Astrocyte (in vitro differentiated cells and primary cell): ENCODE results near the gene TTC1. TPM values are rescaled to one million over a fixed set of nuclear protein-coding genes. Genes with fewer than 3 reads are reported as not detected.

ENCODE experiments used
- DNase-seq: peaks from one replicate; pipeline ENCODE4 v3.0.0-alpha.2; 2010; ENCODE audit warnings: low read depth
- FAIRE-seq: peaks from 2 replicates; lab custom pipeline; 2011; peaks lifted over from hg19 to GRCh38; lab: Jason Lieb, UNC
- H2AFZ ChIP-seq: 2 replicates; pipeline ENCODE4 v1.6.0; 2012; ENCODE audit warnings: low read depth, low read length, inconsistent platforms
- H3K27ac ChIP-seq: 2 replicates; pipeline ENCODE4 v1.5.1; 2011; ENCODE audit warnings: low read depth, low read length, inconsistent platforms
- H3K27me3 ChIP-seq: 2 replicates; pipeline ENCODE4 v1.6.0; 2011; ENCODE audit warnings: low read length, inconsistent platforms; ENCODE audit not compliant: insufficient read depth
- H3K36me3 ChIP-seq: 2 replicates; pipeline ENCODE4 v1.5.1; 2011; ENCODE audit warnings: low read length, inconsistent platforms; ENCODE audit not compliant: insufficient read depth
- H3K4me1 ChIP-seq: 2 replicates; pipeline ENCODE4 v1.5.1; 2011; ENCODE audit warnings: low read length, inconsistent platforms; ENCODE audit not compliant: insufficient read depth
- H3K4me2 ChIP-seq: 2 replicates; pipeline ENCODE4 v1.6.0; 2012; ENCODE audit warnings: low read length, inconsistent platforms
- H3K4me3 ChIP-seq: 2 replicates; pipeline ENCODE4 v1.5.1; 2011; ENCODE audit warnings: low read depth, mild to moderate bottlenecking, low read length, inconsistent platforms; ENCODE audit not compliant: insufficient read depth
- H3K79me2 ChIP-seq: 2 replicates; pipeline ENCODE4 v1.6.0; 2012; ENCODE audit warnings: mild to moderate bottlenecking, low read length, inconsistent platforms; ENCODE audit not compliant: insufficient read depth
- H3K9ac ChIP-seq: 2 replicates; pipeline ENCODE4 v1.6.0; 2012; ENCODE audit warnings: mild to moderate bottlenecking, low read length, inconsistent platforms
- H3K9me3 ChIP-seq: 2 replicates; pipeline ENCODE4 v1.5.1; 2012; ENCODE audit warnings: low read depth, mild to moderate bottlenecking, low read length, inconsistent platforms; ENCODE audit not compliant: insufficient read depth
- H4K20me1 ChIP-seq: 2 replicates; pipeline ENCODE4 v1.6.0; 2012; ENCODE audit warnings: low read length, inconsistent platforms; ENCODE audit not compliant: insufficient read depth
- H3K27ac Mint-ChIP-seq: one replicate; pipeline ENCODE4 v1.8.0; 2021; ENCODE audit warnings: mild to moderate bottlenecking, mixed read lengths; ENCODE audit not compliant: unreplicated experiment
- H3K27me3 Mint-ChIP-seq: one replicate; pipeline ENCODE4 v1.8.0; 2021; ENCODE audit warnings: low read depth, mixed read lengths; ENCODE audit not compliant: unreplicated experiment
- H3K36me3 Mint-ChIP-seq: one replicate; pipeline ENCODE4 v1.8.0; 2021; ENCODE audit warnings: low read depth, mixed read lengths; ENCODE audit not compliant: unreplicated experiment
- H3K4me1 Mint-ChIP-seq: one replicate; pipeline ENCODE4 v1.8.0; 2021; ENCODE audit warnings: low read depth, mixed read lengths; ENCODE audit not compliant: unreplicated experiment
- H3K4me3 Mint-ChIP-seq: one replicate; pipeline ENCODE4 v1.8.0; 2021; ENCODE audit warnings: mild to moderate bottlenecking, moderate library complexity, mixed read lengths; ENCODE audit not compliant: unreplicated experiment
- H3K9me3 Mint-ChIP-seq: one replicate; pipeline ENCODE4 v1.8.0; 2021; ENCODE audit warnings: mild to moderate bottlenecking, mixed read lengths; ENCODE audit not compliant: unreplicated experiment
- EZH2 ChIP-seq: IDR thresholded peaks from 2 replicates; pipeline ENCODE4 v1.6.1; 2012; ENCODE audit warnings: mild to moderate bottlenecking, low read length, inconsistent platforms; ENCODE audit not compliant: insufficient read depth
- total RNA-seq: library from RNA; stranded (reverse); gene quantifications from 2 replicates; pipeline ENCODE4 v1.2.1, GENCODE V29; 2021
- TF ChIP-seq, protein P1 (sequence below): IDR thresholded peaks from 2 replicates; pipeline ENCODE4 v1.5.1; 2011; ENCODE audit warnings: low read depth, mild to moderate bottlenecking, inconsistent platforms, low read length, moderate library complexity; ENCODE audit not compliant: insufficient read depth

TTC1 gene
- total RNA-seq, 1 donor from 2014 or later: 61.2 TPM

DNA sequence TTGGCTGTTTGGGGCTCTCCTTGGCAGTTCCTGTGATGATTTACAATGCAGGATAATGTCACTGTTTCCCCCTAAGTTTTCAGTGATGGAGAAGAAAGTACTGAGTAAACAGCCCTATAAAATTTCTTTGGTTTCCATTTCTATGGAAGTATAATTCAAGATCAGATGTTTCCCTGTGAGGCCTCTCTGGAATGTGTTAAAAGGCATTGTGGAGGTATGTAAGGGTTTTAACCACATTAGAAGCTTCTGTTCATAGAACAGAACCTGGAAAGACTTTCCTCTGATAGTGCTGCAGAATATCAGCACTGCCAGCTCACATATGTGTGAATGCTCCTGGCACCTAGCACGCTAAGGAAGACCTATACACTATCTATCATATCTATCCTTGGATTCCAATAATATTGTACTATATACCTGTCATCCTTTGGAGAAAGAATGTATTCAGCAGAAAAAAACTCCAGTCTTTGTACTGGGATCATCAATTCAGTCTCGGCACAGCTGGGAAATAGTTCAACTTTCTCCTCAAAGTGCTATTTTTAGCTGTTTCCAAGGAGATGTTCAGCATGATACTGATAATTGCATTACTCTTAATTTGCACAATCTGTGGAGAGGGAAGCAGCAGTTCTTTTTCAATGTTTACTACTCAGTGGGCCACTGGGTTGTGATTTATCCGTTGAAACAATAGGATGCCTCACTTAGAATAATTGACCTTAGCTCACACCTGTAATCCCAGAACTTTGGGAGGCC lies 21.9 kb downstream of the TTC1 start:
- TF ChIP-seq EZH2: no peak
- TF ChIP-seq, protein P1, sequence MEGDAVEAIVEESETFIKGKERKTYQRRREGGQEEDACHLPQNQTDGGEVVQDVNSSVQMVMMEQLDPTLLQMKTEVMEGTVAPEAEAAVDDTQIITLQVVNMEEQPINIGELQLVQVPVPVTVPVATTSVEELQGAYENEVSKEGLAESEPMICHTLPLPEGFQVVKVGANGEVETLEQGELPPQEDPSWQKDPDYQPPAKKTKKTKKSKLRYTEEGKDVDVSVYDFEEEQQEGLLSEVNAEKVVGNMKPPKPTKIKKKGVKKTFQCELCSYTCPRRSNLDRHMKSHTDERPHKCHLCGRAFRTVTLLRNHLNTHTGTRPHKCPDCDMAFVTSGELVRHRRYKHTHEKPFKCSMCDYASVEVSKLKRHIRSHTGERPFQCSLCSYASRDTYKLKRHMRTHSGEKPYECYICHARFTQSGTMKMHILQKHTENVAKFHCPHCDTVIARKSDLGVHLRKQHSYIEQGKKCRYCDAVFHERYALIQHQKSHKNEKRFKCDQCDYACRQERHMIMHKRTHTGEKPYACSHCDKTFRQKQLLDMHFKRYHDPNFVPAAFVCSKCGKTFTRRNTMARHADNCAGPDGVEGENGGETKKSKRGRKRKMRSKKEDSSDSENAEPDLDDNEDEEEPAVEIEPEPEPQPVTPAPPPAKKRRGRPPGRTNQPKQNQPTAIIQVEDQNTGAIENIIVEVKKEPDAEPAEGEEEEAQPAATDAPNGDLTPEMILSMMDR: no peak
- Histone ChIP-seq H3K79me2 (peaks cover 28% of the 10 kb centered on the region), H2AFZ (no peak overlapping the region), H3K9me3 (no peaks in the 10 kb centered on the region), H3K27me3 (no peaks in the 10 kb centered on the region), H3K4me2 (peak overlapping the region; percentile 1), H4K20me1 (peaks cover 24% of the 10 kb centered on the region), H3K36me3 (peaks cover 19% of the 10 kb centered on the region), H3K27ac (no peak overlapping the region), H3K9ac (no peak overlapping the region), H3K4me1 (peaks cover 5% of the 10 kb centered on the region), H3K4me3 (no peak overlapping the region)
- H3K36me3 Mint-ChIP-seq: peaks cover 5% of the 10 kb centered on the region
- no peaks in the 10 kb centered on the region for H3K9me3 Mint-ChIP-seq
- FAIRE-seq (no peak), DNase-seq (peak; percentile 71)
- peaks cover 15% of the 10 kb centered on the region for H3K4me1 Mint-ChIP-seq
- H3K4me3 Mint-ChIP-seq: no peak overlapping the region
- no peak overlapping the region for H3K27ac Mint-ChIP-seq
- H3K27me3 Mint-ChIP-seq: no peaks in the 10 kb centered on the region

DNA sequence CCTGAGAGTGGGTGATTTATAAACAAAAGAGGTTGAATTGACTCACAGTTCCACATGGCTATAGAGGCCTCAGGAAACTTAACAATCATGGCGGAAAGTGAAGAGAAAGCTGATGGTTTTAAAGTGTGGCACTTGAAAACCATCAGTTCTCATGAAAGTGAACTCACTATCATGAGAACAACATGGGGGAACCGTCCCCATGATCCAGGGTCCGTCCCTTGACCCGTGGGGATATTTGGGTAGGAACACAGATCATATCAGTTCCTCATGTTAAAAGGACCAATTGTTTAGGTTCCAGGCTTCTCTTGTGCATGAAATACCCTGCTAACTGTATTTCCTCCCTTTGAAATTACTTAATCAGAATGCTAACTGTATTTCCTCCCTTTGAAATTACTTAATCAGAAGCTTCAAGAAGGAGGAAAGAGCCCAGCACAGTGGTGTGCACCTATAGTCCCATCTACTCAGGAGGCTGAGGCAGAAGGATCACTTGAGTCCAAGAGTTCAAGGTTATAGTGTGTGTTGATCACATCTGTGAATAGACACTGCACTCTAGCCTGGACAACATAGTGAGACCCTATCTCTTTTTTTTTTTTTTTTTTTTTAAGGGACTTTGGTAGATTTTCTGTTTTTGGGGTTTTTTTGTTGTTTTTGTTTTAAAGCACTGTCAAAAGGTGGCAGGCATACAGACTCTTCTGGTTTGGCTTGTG lies 24.8 kb downstream of the TTC1 start:
- Histone ChIP-seq H3K36me3 (peaks cover 37% of the 10 kb centered on the region), H3K9ac (no peak overlapping the region), H3K9me3 (no peaks in the 10 kb centered on the region), H3K27ac (no peak overlapping the region), H4K20me1 (peaks cover 11% of the 10 kb centered on the region), H3K4me1 (peaks cover 5% of the 10 kb centered on the region), H3K4me3 (no peak overlapping the region), H3K27me3 (no peaks in the 10 kb centered on the region), H3K4me2 (no peak overlapping the region), H3K79me2 (peaks cover 18% of the 10 kb centered on the region), H2AFZ (no peak overlapping the region)
- Mint-ChIP-seq H3K4me1 (peaks cover 15% of the 10 kb centered on the region), H3K9me3 (no peaks in the 10 kb centered on the region), H3K36me3 (peaks cover 8% of the 10 kb centered on the region), H3K27me3 (no peaks in the 10 kb centered on the region), H3K27ac (no peak overlapping the region), H3K4me3 (no peak overlapping the region)
- FAIRE-seq (no peak), DNase-seq (no peak)
- TF ChIP-seq, protein P1: no peak
- no peak for TF ChIP-seq EZH2

DNA sequence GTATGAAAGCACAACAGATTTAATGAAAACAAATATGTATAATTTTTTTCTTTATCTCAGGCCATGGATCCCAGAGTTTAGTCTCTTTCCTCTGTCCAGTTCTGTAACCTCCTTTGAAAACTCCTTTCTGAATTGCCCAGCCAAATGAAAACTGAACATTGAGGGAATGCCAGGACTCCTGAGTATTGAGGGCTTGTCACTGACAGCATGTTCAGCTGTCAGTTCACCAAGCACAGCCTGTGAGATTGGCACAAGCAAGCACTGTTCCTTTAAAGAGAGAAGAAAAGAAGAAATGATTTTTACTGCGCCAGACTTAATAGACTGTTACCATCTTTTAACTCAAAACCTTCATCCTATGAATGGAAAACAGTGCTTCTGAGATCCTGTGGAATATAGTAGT lies 27.3 kb downstream of the TTC1 start:
- TF ChIP-seq EZH2: no peak
- TF ChIP-seq, protein P1: no peak
- H3K27me3 Mint-ChIP-seq: no peaks in the 10 kb centered on the region
- Histone ChIP-seq H2AFZ (no peak overlapping the region), H3K79me2 (peaks cover 11% of the 10 kb centered on the region), H3K27ac (no peak overlapping the region), H4K20me1 (peaks cover under 1% of the 10 kb centered on the region), H3K4me3 (no peak overlapping the region), H3K36me3 (peaks cover 40% of the 10 kb centered on the region), H3K4me2 (no peak overlapping the region), H3K9ac (no peak overlapping the region), H3K4me1 (no peaks in the 10 kb centered on the region), H3K9me3 (no peaks in the 10 kb centered on the region), H3K27me3 (no peaks in the 10 kb centered on the region)
- no peaks in the 10 kb centered on the region for H3K4me1 Mint-ChIP-seq
- H3K36me3 Mint-ChIP-seq: peaks cover 8% of the 10 kb centered on the region
- no peak overlapping the region for H3K4me3 Mint-ChIP-seq
- H3K9me3 Mint-ChIP-seq: no peaks in the 10 kb centered on the region
- FAIRE-seq (no peak), DNase-seq (no peak)
- no peak overlapping the region for H3K27ac Mint-ChIP-seq
